HepG2 (cell line): ENCODE measurements around the gene GFY. TPM values are rescaled to one million over a fixed set of nuclear protein-coding genes. Genes with fewer than 3 reads are reported as not detected.

ENCODE experiments used
- ATAC-seq: fragments of 200-7000 bp; cut with Tn5 transposase; 3 replicates; pipeline ENCODE4 v1.9.1; 2020; ENCODE audit warnings: mild to moderate bottlenecking, moderate library complexity
- BruUV-seq: library from RNA; stranded (reverse); fragments of 400-500 nt; replicated peaks from 2 replicates; lab custom pipeline; 2021; lab: Mats Ljungman, UMichigan
- CTCF ChIA-PET: fragments of 300-600 bp; formaldehyde crosslinking; extraction: SDS; loops from one replicate; lab custom pipeline; 2021; ENCODE audit warnings: low total read pairs, inconsistent platforms, low intra/inter-chr PET ratio; lab: Yijun Ruan, JAX
- POLR2A ChIA-PET: fragments of 350-600 bp; sonication (Branson Sonifier 250); formaldehyde crosslinking; loops from one replicate; lab custom pipeline; 2020; ENCODE audit warnings: antibody characterized with exemption, inconsistent platforms; lab: Yijun Ruan, JAX
- DNase-seq: peaks from one replicate; pipeline ENCODE4 v3.0.0-alpha.2; 2015; ENCODE audit warnings: low spot score
- FAIRE-seq: peaks from 3 replicates; lab custom pipeline; 2011; peaks lifted over from hg19 to GRCh38; lab: Jason Lieb, UNC
- H2AFZ ChIP-seq: one replicate; pipeline ENCODE4 v1.6.1; 2011; ENCODE audit warnings: low read length, inconsistent platforms
- H3K27ac ChIP-seq: fragments of 300-600 bp; 3 replicates; pipeline ENCODE4 v1.8.0; 2011; ENCODE audit warnings: mixed run types, mild to moderate bottlenecking, mixed read lengths, low read length, inconsistent platforms; ENCODE audit not compliant: insufficient read depth; ENCODE audit errors: extremely low read length
- H3K27me3 ChIP-seq, 2 experiments: fragments of 200-600 bp in 1 of 2; 2 replicates in 1 of 2; 3 replicates in 1 of 2; pipeline versions ENCODE4 v1.6.0 to v1.8.0; 2011; ENCODE audit warnings: low read length in 2 of 2, mild to moderate bottlenecking in 2 of 2, moderate library complexity in 2 of 2, inconsistent platforms in 1 of 2; ENCODE audit not compliant: insufficient read depth in 2 of 2, control insufficient read depth in 1 of 2
- H3K36me3 ChIP-seq, 2 experiments: fragments of 200-600 bp in 1 of 2; replicated peaks in 1 of 2; 2 replicates in 1 of 2; 3 replicates in 1 of 2; pipeline versions ENCODE4 v1.5.1 to v1.8.0; 2011; ENCODE audit warnings: low read length in 2 of 2, inconsistent platforms in 1 of 2; ENCODE audit not compliant: insufficient read depth in 2 of 2, control insufficient read depth in 1 of 2
- H3K4me1 ChIP-seq: 2 replicates; pipeline ENCODE4 v1.5.1; 2012; ENCODE audit warnings: low read length, inconsistent platforms; ENCODE audit not compliant: insufficient read depth
- H3K4me2 ChIP-seq: 2 replicates; pipeline ENCODE4 v1.6.0; 2011; ENCODE audit warnings: low read depth, low read length, inconsistent platforms
- H3K4me3 ChIP-seq, 3 experiments: fragments of 200-600 bp in 1 of 3; sonication (generic), shearing (Covaris generic) in 1 of 3; replicated peaks in 1 of 3; 2 replicates each; pipeline ENCODE4 v1.5.1; 2011 to 2016; ENCODE audit warnings: low read length in 3 of 3, inconsistent platforms in 2 of 3, low read depth in 2 of 3, mild to moderate bottlenecking in 2 of 3, control low read depth in 1 of 3, mixed read lengths in 1 of 3; ENCODE audit not compliant: insufficient read depth in 1 of 3
- H3K79me2 ChIP-seq: one replicate; pipeline ENCODE4 v1.6.1; 2011; ENCODE audit warnings: low read length, inconsistent platforms; ENCODE audit not compliant: insufficient read depth
- H3K9ac ChIP-seq: 2 replicates; pipeline ENCODE4 v1.6.0; 2011; ENCODE audit warnings: mild to moderate bottlenecking, low read depth, low read length, inconsistent platforms; ENCODE audit not compliant: insufficient read depth
- H3K9me3 ChIP-seq: 2 replicates; pipeline ENCODE4 v1.5.1; 2012; ENCODE audit warnings: mild to moderate bottlenecking, low read length
- H4K20me1 ChIP-seq: 2 replicates; pipeline ENCODE4 v1.6.0; 2011; ENCODE audit warnings: inconsistent platforms, mild to moderate bottlenecking, low read length, moderate library complexity; ENCODE audit not compliant: insufficient read depth
- ARNTL ChIP-seq: sonication (generic); formaldehyde crosslinking; IDR thresholded peaks from 2 replicates; pipeline ENCODE4 v1.4.0; 2020; ENCODE audit warnings: mild to moderate bottlenecking, missing genetic modification reagents
- MIER3 ChIP-seq: IDR thresholded peaks from 2 replicates; pipeline ENCODE4 v1.6.1; 2016; ENCODE audit warnings: missing compliant biosample characterization, borderline replicate concordance
- REPIN1 ChIP-seq: sonication (generic); formaldehyde crosslinking; IDR thresholded peaks from 2 replicates; pipeline ENCODE4 v1.8.0; 2022; ENCODE audit warnings: missing genetic modification reagents, low read depth, mild to moderate bottlenecking, borderline replicate concordance
- RFX5 ChIP-seq: IDR thresholded peaks from 2 replicates; pipeline ENCODE4 v1.6.1; 2011; ENCODE audit warnings: low read depth, low read length, improper control_type of control experiment
- TAF1 ChIP-seq: sonication (generic); formaldehyde crosslinking; IDR thresholded peaks from 2 replicates; pipeline ENCODE4 v1.4.0; 2020; ENCODE audit warnings: missing genetic modification reagents
- ZNF207 ChIP-seq: fragments of 450-650 bp; IDR thresholded peaks from 2 replicates; pipeline ENCODE4 v1.6.1; 2016; ENCODE audit warnings: antibody characterized with exemption, borderline replicate concordance
- ZNF557 ChIP-seq: sonication (generic); formaldehyde crosslinking; IDR thresholded peaks from 2 replicates; pipeline ENCODE4 v1.4.0; 2020; ENCODE audit warnings: missing genetic modification reagents
- WGBS: methylation state at CpG from one replicate; pipeline ENCODE4 v1.1.6; 2017; ENCODE audit warnings: low lambda C conversion rate; 5-methylcytosine and 5-hydroxymethylcytosine counted together
- in situ Hi-C: cut with HindIII; loops from 2 replicates; pipeline ENCODE4 v1.10.0; 2017; ENCODE audit warnings: low pct_unique_long_range_greater_than_20kb; ENCODE audit not compliant: extremely low pct_ligation_motif_present
- intact Hi-C: fragments of 100-400 bp; cut with micrococcal nuclease; formaldehyde crosslinking; loops from one replicate; pipeline ENCODE4 v1.10.0; 2022; ENCODE audit not compliant: unreplicated experiment
- polyA plus RNA-seq, 8 experiments: library from polyadenylated mRNA; depleted of rRNA in 3 of 8; stranded (reverse) in 7 of 8; unstranded in 1 of 8; fragments of >200 nt; fragmentation: Illumina TruSeq in 4 of 8; extraction: Trizol in 4 of 8; gene quantifications; 2 replicates each; pipeline versions ENCODE4 v1.2.1 to v1.2.3, GENCODE V29; 2011 to 2016; ENCODE audit warnings: low read depth in 4 of 8, missing spikeins in 1 of 8, mixed read lengths in 1 of 8; ENCODE audit not compliant: insufficient read depth in 1 of 8
- total RNA-seq, 5 experiments: library from RNA; depleted of rRNA; stranded (reverse); fragments of >200 nt; fragmentation: Illumina TruSeq; extraction: Trizol; gene quantifications; 2 replicates each; pipeline ENCODE4 v1.2.3, GENCODE V29; 2016; ENCODE audit warnings: low read depth in 1 of 5
- TF ChIP-seq, protein P1 (sequence below): sonication (generic); formaldehyde crosslinking; IDR thresholded peaks from 2 replicates; pipeline ENCODE4 v1.5.1; 2020; ENCODE audit warnings: mild to moderate bottlenecking, moderate library complexity, missing genetic modification reagents
- TF ChIP-seq, protein P2 (sequence below): sonication (generic); formaldehyde crosslinking; IDR thresholded peaks from 2 replicates; pipeline ENCODE4 v1.5.0; 2020; ENCODE audit warnings: missing genetic modification reagents, mild to moderate bottlenecking, borderline replicate concordance

GFY gene
- total and polyA plus RNA-seq, 2 of the 13 experiments (the other 11 are each of a cell fraction or from before 2014, with no cell fraction given) = not detected

DNA sequence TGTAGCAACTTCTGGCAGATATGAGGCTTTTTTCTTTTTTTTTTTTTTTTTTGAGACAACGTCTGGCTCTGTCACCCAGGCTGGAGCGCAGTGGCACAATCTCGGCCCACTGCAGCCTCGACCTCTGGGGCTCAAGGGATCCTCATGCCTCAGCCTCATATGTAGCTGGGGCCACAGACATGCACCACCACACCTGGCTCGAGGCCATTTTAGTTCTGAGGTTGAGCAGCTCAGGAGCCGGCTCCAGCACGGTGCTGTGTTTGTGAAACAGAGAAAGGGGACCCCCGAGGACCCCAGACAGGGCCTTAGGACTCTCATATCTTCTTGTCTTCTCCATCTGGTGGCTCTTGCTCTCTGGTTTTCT is 45.4 kb downstream of the GFY start:
- ChIA-PET POLR2A (interaction anchor here (1.1 kb wide), 1 partner anchor 19 kb away, joined by 3 read pairs; the partner anchor contains the start of gene PIH1D1), CTCF (no interaction called here)
- Histone ChIP-seq H3K27me3 (no peaks in the 10 kb centered on the region; a peak in 1 of 5 replicates), H3K27ac (no peak overlapping the region), H3K79me2 (no peaks in the 10 kb centered on the region), H3K36me3 (peaks cover 0 to 6% of the 10 kb centered on the region in 2 experiments; a peak in 2 of 5 replicates), H3K9ac (no peak overlapping the region), H3K9me3 (no peaks in the 10 kb centered on the region), H3K4me3 (no peak overlapping the region), H2AFZ (no peak overlapping the region), H3K4me2 (no peak overlapping the region), H4K20me1 (no peaks in the 10 kb centered on the region), H3K4me1 (peaks cover 18% of the 10 kb centered on the region)
- FAIRE-seq (no peak), ATAC-seq (no peak), DNase-seq (no peak)
- in situ Hi-C loops = no loop called here
- WGBS = 79% methylated on average over 8 of the region's 8 CpGs
- no TSS peak for BruUV-seq
- intact Hi-C loops = no loop called here
- TF ChIP-seq REPIN1 (no peak), MIER3 (no peak), ZNF557 (CRISPR knock-in tag) (no peak), ARNTL (CRISPR knock-in tag) (no peak), TAF1 (CRISPR knock-in tag) (no peak), ZNF207 (no peak), RFX5 (no peak)
- TF ChIP-seq, protein P1, sequence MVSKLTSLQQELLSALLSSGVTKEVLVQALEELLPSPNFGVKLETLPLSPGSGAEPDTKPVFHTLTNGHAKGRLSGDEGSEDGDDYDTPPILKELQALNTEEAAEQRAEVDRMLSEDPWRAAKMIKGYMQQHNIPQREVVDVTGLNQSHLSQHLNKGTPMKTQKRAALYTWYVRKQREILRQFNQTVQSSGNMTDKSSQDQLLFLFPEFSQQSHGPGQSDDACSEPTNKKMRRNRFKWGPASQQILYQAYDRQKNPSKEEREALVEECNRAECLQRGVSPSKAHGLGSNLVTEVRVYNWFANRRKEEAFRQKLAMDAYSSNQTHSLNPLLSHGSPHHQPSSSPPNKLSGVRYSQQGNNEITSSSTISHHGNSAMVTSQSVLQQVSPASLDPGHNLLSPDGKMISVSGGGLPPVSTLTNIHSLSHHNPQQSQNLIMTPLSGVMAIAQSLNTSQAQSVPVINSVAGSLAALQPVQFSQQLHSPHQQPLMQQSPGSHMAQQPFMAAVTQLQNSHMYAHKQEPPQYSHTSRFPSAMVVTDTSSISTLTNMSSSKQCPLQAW (CRISPR knock-in tag) = no peak
- TF ChIP-seq, protein P2, sequence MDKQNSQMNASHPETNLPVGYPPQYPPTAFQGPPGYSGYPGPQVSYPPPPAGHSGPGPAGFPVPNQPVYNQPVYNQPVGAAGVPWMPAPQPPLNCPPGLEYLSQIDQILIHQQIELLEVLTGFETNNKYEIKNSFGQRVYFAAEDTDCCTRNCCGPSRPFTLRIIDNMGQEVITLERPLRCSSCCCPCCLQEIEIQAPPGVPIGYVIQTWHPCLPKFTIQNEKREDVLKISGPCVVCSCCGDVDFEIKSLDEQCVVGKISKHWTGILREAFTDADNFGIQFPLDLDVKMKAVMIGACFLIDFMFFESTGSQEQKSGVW = no peak
